Mesendoderm (in vitro differentiated cells): Measurements from ENCODE around the gene TSPAN6.
A peak's percentile ranks its signal among the peaks of the same experiment; 100 is the strongest.

Experiments
- DNase-seq: peaks from one replicate; pipeline ENCODE4 v3.0.0; 2013
- H2AK5ac ChIP-seq: 2 replicates; pipeline ENCODE4 v1.6.1; 2013; ENCODE audit warnings: low read length, inconsistent platforms
- H2BK120ac ChIP-seq: 2 replicates; pipeline ENCODE4 v1.6.1; 2013; ENCODE audit warnings: low read depth, mild to moderate bottlenecking, low read length, moderate library complexity, mixed read lengths
- H2BK15ac ChIP-seq: replicated peaks from 2 replicates; pipeline ENCODE4 v1.6.1; 2013; ENCODE audit warnings: low read depth, mild to moderate bottlenecking, moderate library complexity
- H2BK5ac ChIP-seq: 2 replicates; pipeline ENCODE4 v1.6.1; 2013; ENCODE audit warnings: low read length, inconsistent platforms
- H3K18ac ChIP-seq: 2 replicates; pipeline ENCODE4 v1.6.1; 2013; ENCODE audit warnings: mild to moderate bottlenecking, low read length, mixed read lengths
- H3K23ac ChIP-seq: one replicate; pipeline ENCODE4 v1.6.1; 2013; ENCODE audit warnings: low read length
- H3K27ac ChIP-seq: 2 replicates; pipeline ENCODE4 v1.5.1; 2013; ENCODE audit warnings: low read depth, mild to moderate bottlenecking, inconsistent platforms, low read length, moderate library complexity
- H3K27me3 ChIP-seq: 2 replicates; pipeline ENCODE4 v1.6.1; 2013; ENCODE audit warnings: low read length, control low read depth, mild to moderate bottlenecking, inconsistent platforms; ENCODE audit not compliant: insufficient read depth, poor library complexity
- H3K36me3 ChIP-seq: 2 replicates; pipeline ENCODE4 v1.6.1; 2013; ENCODE audit warnings: low read length, inconsistent platforms; ENCODE audit not compliant: control insufficient read depth, insufficient read depth
- H3K4ac ChIP-seq: one replicate; pipeline ENCODE4 v1.6.1; 2013; ENCODE audit warnings: low read depth, mild to moderate bottlenecking, low read length, moderate library complexity
- H3K4me1 ChIP-seq: 2 replicates; pipeline ENCODE4 v1.6.1; 2013; ENCODE audit warnings: low read depth, low read length, inconsistent platforms; ENCODE audit not compliant: control insufficient read depth
- H3K4me2 ChIP-seq: 2 replicates; pipeline ENCODE4 v1.6.1; 2013; ENCODE audit warnings: low read length
- H3K4me3 ChIP-seq: 2 replicates; pipeline ENCODE4 v1.5.1; 2013; ENCODE audit warnings: mild to moderate bottlenecking, low read length
- H3K56ac ChIP-seq: one replicate; pipeline ENCODE4 v1.6.1; 2013; ENCODE audit warnings: low read length
- H3K79me1 ChIP-seq: 2 replicates; pipeline ENCODE4 v1.6.1; 2013; ENCODE audit warnings: low read length, inconsistent platforms
- H3K79me2 ChIP-seq: 2 replicates; pipeline ENCODE4 v1.6.1; 2013; ENCODE audit warnings: mild to moderate bottlenecking, low read length; ENCODE audit not compliant: control insufficient read depth, insufficient read depth
- H3K9ac ChIP-seq: 2 replicates; pipeline ENCODE4 v1.6.1; 2013; ENCODE audit warnings: low read length, inconsistent platforms
- H4K5ac ChIP-seq: one replicate; pipeline ENCODE4 v1.6.1; 2013; ENCODE audit warnings: low read length
- H4K8ac ChIP-seq: one replicate; pipeline ENCODE4 v1.6.1; 2013; ENCODE audit warnings: low read depth, mild to moderate bottlenecking, control low read depth, low read length, moderate library complexity
- WGBS: extraction: QIAGEN DNeasy Blood & Tissue Kit; methylation state at CpG from one replicate; pipeline ENCODE4 v1.1.7; 2013; ENCODE audit warnings: low lambda C conversion rate, missing lambda C conversion rate; ENCODE audit not compliant: insufficient coverage; ENCODE audit errors: extremely low coverage; 5-methylcytosine and 5-hydroxymethylcytosine counted together

TSPAN6 gene

DNA sequence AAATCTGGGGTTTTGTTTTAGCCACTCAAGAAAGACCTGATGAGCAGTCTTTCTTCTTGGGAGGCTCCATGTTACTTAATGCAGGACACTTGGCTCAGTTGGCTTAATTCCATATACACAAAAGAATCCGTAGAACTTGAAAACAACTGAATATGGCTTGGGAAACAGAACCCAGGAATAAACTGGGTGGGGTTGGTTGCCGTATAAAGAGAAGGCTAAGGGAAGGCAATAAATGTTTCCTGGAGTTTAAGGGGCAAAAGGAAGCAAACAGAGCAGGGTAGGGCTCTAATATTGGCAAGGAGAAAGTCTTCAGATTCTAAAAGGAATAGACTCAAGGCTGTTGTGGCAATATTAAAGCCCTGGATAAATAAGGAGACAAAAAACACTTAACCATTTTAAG, 43.5 kb downstream of the TSPAN6 start:
- no CpG with 5 or more reads among the region's 2 CpGs for WGBS
- Histone ChIP-seq H3K23ac (no peak overlapping the region), H2BK120ac (no peak overlapping the region), H3K9ac (no peak overlapping the region), H3K18ac (no peak overlapping the region), H3K27me3 (no peaks in the 10 kb centered on the region), H3K36me3 (no peaks in the 10 kb centered on the region), H3K4me2 (no peak overlapping the region), H3K4ac (no peak overlapping the region), H4K8ac (no peak overlapping the region), H2AK5ac (no peak overlapping the region), H3K79me1 (no peaks in the 10 kb centered on the region), H3K27ac (no peak overlapping the region), H3K79me2 (no peaks in the 10 kb centered on the region), H3K4me3 (no peak overlapping the region), H2BK15ac (no peak overlapping the region), H3K56ac (no peak overlapping the region), H2BK5ac (no peak overlapping the region), H3K4me1 (peaks cover 2% of the 10 kb centered on the region), H4K5ac (no peak overlapping the region)
- DNase-seq, result no peak

DNA sequence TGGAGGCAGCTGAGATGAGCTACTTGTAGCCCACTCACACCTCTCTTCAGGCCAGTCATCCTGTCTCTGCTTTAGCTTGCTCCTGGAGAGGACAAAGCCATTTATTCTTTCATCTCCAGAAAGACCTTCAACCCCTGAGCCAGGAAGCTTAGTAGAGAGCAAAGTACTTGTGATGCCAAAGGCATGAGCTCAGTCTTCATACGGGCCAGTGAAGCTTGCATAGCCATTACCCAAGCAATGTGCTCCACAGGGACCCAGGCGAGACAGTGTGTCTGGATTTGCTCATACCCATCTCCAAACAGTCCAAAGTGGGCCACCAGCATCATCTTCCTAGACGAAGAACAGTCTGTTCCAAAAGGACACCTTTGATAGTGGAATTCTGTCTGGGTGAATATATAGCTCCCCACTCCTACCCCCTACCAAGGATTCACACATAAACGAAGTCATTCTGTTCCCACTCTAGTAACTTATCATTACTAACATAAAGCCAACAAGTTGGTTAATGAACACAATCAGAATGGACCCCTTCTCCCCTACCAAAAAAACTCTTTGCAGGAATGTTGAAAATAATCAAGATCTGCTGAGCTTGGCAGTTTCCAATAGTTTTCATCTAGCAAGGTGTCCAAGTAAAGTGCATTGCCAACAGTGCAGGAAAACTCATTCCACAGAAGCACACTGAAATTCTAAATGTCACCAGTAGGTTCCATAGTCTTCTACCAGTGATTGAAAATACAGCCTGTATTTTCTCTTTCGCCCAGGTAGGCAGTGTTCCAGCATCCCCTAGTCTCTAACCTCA, 45.2 kb downstream of the TSPAN6 start:
- H3K18ac ChIP-seq, result no peak overlapping the region
- WGBS, result no CpG with 5 or more reads among the region's 5 CpGs
- no peaks in the 10 kb centered on the region for H3K27me3 ChIP-seq
- no peaks in the 10 kb centered on the region for H3K79me1 ChIP-seq
- no peak overlapping the region for H2BK5ac ChIP-seq
- peaks cover 2% of the 10 kb centered on the region for H3K4me1 ChIP-seq
- peak; percentile 19 for DNase-seq
- H3K4ac ChIP-seq, result no peak overlapping the region
- no peak overlapping the region for H3K4me3 ChIP-seq
- H2BK120ac ChIP-seq, result no peak overlapping the region
- no peak overlapping the region for H3K9ac ChIP-seq
- H4K8ac ChIP-seq, result no peak overlapping the region
- no peak overlapping the region for H2BK15ac ChIP-seq
- no peak overlapping the region for H3K27ac ChIP-seq
- no peak overlapping the region for H3K4me2 ChIP-seq
- H3K56ac ChIP-seq, result no peak overlapping the region
- H2AK5ac ChIP-seq, result no peak overlapping the region
- H3K23ac ChIP-seq, result no peak overlapping the region
- H3K79me2 ChIP-seq, result no peaks in the 10 kb centered on the region
- no peak overlapping the region for H4K5ac ChIP-seq
- no peaks in the 10 kb centered on the region for H3K36me3 ChIP-seq

- no CpG with 5 or more reads among the region's 2 CpGs for WGBS
- Histone ChIP-seq H3K36me3 (no peaks in the 10 kb centered on the region), H4K5ac (no peak overlapping the region), H3K79me2 (no peaks in the 10 kb centered on the region), H3K79me1 (no peaks in the 10 kb centered on the region), H2AK5ac (no peak overlapping the region), H3K4ac (no peak overlapping the region), H4K8ac (no peak overlapping the region), H3K4me2 (no peak overlapping the region), H3K27ac (no peak overlapping the region), H3K4me1 (no peaks in the 10 kb centered on the region), H2BK5ac (no peak overlapping the region), H2BK15ac (no peak overlapping the region), H3K23ac (no peak overlapping the region), H3K9ac (no peak overlapping the region), H3K4me3 (no peak overlapping the region), H3K27me3 (no peaks in the 10 kb centered on the region), H3K18ac (no peak overlapping the region), H3K56ac (no peak overlapping the region), H2BK120ac (no peak overlapping the region)
- DNase-seq, result no peak
These were observed 48.7 kb downstream of the TSPAN6 start for GRCh38 chrX:100587861-100588260.

DNA sequence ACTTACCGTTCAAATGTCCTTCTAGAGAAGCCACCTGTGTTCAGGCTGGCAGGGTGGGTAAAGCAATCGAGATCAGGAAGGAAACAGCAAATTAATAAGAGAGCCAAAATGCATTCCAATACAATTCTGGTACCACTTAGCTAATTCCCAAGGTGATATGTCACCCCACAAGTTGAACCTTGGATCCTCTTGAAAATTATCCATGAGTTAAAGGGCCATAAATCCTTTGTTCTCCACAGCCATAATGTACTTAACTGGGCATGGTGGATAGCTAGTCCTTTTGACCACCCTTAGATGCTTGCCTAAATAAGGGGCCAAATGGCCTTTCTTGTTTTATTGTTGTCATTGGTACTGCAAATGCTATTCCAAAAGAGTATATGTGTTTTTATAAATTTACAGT, 49.9 kb downstream of the TSPAN6 start:
- H2AK5ac ChIP-seq, result no peak overlapping the region
- no peaks in the 10 kb centered on the region for H3K79me2 ChIP-seq
- H3K27me3 ChIP-seq, result no peaks in the 10 kb centered on the region
- no peak overlapping the region for H2BK120ac ChIP-seq
- H4K8ac ChIP-seq, result no peak overlapping the region
- no peak overlapping the region for H2BK5ac ChIP-seq
- no peak overlapping the region for H4K5ac ChIP-seq
- H3K4ac ChIP-seq, result no peak overlapping the region
- H3K4me1 ChIP-seq, result no peaks in the 10 kb centered on the region
- no peaks in the 10 kb centered on the region for H3K36me3 ChIP-seq
- H3K56ac ChIP-seq, result no peak overlapping the region
- no peak overlapping the region for H3K4me3 ChIP-seq
- H3K79me1 ChIP-seq, result no peaks in the 10 kb centered on the region
- DNase-seq, result no peak
- no peak overlapping the region for H3K9ac ChIP-seq
- no peak overlapping the region for H3K23ac ChIP-seq
- no peak overlapping the region for H3K27ac ChIP-seq
- H3K4me2 ChIP-seq, result no peak overlapping the region
- no peak overlapping the region for H3K18ac ChIP-seq
- no CpG with 5 or more reads among the region's 2 CpGs for WGBS
- no peak overlapping the region for H2BK15ac ChIP-seq

DNA sequence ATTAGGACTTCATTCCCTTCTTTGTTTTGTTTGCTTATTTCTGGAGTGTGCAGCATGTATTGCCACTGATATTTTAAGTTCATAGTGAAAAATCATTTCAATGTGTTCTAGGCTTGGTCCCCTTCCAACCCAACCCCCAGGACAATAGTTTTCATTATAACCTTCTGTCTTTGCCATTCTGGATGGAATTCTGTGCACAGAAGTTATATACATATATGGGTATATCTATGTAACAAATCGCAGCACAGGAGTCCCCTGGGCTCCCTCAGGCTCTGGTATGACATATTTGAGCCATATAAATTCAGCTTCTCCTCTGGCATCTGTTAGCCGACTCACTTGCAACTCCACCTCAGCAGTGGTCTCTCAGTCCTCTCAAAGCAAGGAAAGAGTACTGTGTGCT, 52.0 kb downstream of the TSPAN6 start, which contains the start of gene TNMD:
Gene TNMD (plus strand): TSS at position 326 of the 400 bp plus-strand sequence. CDS start 83 bp downstream, outside the sequence.
- no peak within 1 kb of the TSS for H3K23ac ChIP-seq
- no peak within 1 kb of the TSS for H2AK5ac ChIP-seq
- H4K5ac ChIP-seq, result no peak within 1 kb of the TSS
- H3K9ac ChIP-seq, result no peak within 1 kb of the TSS
- H3K4me3 ChIP-seq, result no peak within 1 kb of the TSS
- no peak within 1 kb of the TSS for H2BK120ac ChIP-seq
- H3K79me1 ChIP-seq, result no peaks in the 10 kb centered on the region
- no peak within 1 kb of the TSS for H4K8ac ChIP-seq
- no peaks in the 10 kb centered on the region for H3K36me3 ChIP-seq
- H3K18ac ChIP-seq, result no peak within 1 kb of the TSS
- no peak within 1 kb of the TSS for H2BK15ac ChIP-seq
- no peaks in the 10 kb centered on the region for H3K4me1 ChIP-seq
- no peaks in the 10 kb centered on the region for H3K79me2 ChIP-seq
- no CpG with 5 or more reads among the region's 2 CpGs for WGBS
- H3K27ac ChIP-seq, result no peak within 1 kb of the TSS
- H3K56ac ChIP-seq, result no peak within 1 kb of the TSS
- H3K27me3 ChIP-seq, result no peaks in the 10 kb centered on the region
- DNase-seq, result no peak
- H3K4ac ChIP-seq, result no peak within 1 kb of the TSS
- no peak within 1 kb of the TSS for H3K4me2 ChIP-seq
- no peak within 1 kb of the TSS for H2BK5ac ChIP-seq
